Small intestine (tissue), 7 donors: Measurements from ENCODE around the gene PAX8. TPM values are rescaled to one million over a fixed set of nuclear protein-coding genes. Genes with fewer than 3 reads are reported as not detected.

Experiments used
- DNase-seq, 2 donors: peaks; one replicate each; pipeline versions ENCODE4 v3.0.0 to v3.0.0-alpha.2; 2013
- FAIRE-seq: peaks from 2 replicates; lab custom pipeline; 2012; peaks lifted over from hg19 to GRCh38; lab: Jason Lieb, UNC
- H3K27ac ChIP-seq, 3 donors: one replicate each; pipeline ENCODE4 v1.5.1; 2013; ENCODE audit warnings: low read length in 2 of 3, mild to moderate bottlenecking in 2 of 3, control low read depth in 1 of 3, inconsistent platforms in 1 of 3, low read depth in 1 of 3, moderate library complexity in 1 of 3
- H3K27me3 ChIP-seq, 3 donors: one replicate each; pipeline ENCODE4 v1.6.1; 2013; ENCODE audit warnings: low read length in 3 of 3, inconsistent platforms in 1 of 3; ENCODE audit not compliant: control insufficient read depth in 3 of 3, insufficient read depth in 3 of 3
- H3K36me3 ChIP-seq, 3 donors: one replicate each; pipeline ENCODE4 v1.6.1; 2013; ENCODE audit warnings: low read length in 3 of 3, inconsistent platforms in 1 of 3, low read depth in 1 of 3, mild to moderate bottlenecking in 1 of 3, moderate library complexity in 1 of 3; ENCODE audit not compliant: control insufficient read depth in 3 of 3, insufficient read depth in 2 of 3
- H3K4me1 ChIP-seq, 3 donors: one replicate each; pipeline ENCODE4 v1.6.1; 2013; ENCODE audit warnings: low read length in 2 of 3, inconsistent platforms in 1 of 3, low read depth in 1 of 3, mild to moderate bottlenecking in 1 of 3, moderate library complexity in 1 of 3; ENCODE audit not compliant: control insufficient read depth in 3 of 3, insufficient read depth in 2 of 3
- H3K4me3 ChIP-seq, 3 donors: one replicate each; pipeline ENCODE4 v1.5.1; 2013; ENCODE audit warnings: low read length in 3 of 3, control low read depth in 1 of 3, inconsistent platforms in 1 of 3, low read depth in 1 of 3, mild to moderate bottlenecking in 1 of 3, moderate library complexity in 1 of 3
- H3K9me3 ChIP-seq, 2 donors: one replicate each; pipeline ENCODE4 v1.6.1; 2013; ENCODE audit warnings: low read depth in 1 of 2, low read length in 1 of 2; ENCODE audit not compliant: control insufficient read depth in 2 of 2, insufficient read depth in 1 of 2
- WGBS, 3 donors: extraction: QIAGEN DNeasy Blood & Tissue Kit; methylation state at CpG; one replicate each; pipeline ENCODE4 v1.1.7; 2013; 5-methylcytosine and 5-hydroxymethylcytosine counted together
- polyA plus RNA-seq, 4 donors: library from polyadenylated mRNA; stranded (reverse) in 3 of 4; unstranded in 1 of 4; fragments of 200-250 nt in 3 of 4; fragments of 120-200 nt in 1 of 4; gene quantifications; one replicate each; pipeline versions ENCODE4 v1.2.1 to v1.2.3, GENCODE V29; 2013
- donor health status: healthy with polysubstance abuse.
- donor health status: control.
- donor health status: control.
- donor health status: Bipolar disorder and iron deficiency.
- donor health status: healthy.

PAX8 gene
- polyA plus RNA-seq, 4 donors: 0.45 to 5.5 (median 2.5) TPM

DNA sequence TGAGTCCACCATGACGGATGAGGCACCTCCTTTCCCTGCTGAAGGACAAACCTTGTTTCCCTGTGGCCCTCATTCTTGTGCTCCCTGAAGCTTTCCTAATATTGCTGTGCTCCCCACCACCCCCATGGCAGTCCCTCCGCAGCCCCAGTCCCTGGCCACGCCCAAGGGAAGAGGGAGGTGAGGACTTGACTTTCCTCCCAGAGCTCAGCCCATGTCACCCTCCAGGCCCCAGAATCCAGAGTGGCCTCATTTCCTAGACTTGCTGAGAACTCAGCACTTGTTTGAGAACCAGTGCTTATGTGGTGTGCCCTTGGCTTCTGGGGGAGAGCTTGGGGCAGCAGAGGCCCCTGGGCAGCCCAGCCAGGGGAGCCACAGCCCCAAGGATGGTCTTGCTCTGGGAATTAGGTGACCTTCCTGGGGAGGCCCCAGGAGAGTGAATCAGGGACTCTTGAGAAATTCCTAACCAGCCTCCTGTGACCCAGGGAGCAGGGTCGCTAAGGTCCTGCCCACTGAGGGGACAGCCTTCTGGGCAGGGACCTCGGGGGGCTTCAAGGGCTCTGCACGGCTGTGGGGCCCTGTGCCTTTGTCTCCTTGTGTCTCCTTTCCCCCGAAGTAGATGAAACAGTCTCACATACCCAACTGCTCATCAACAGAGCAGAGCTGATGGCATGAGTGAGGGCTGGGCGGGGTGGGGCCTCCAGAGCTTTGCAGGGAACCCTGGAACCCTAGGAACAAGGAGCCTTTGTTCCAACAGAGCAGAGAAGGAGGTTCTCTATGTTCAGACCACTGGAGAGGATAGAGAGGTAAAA lies 77.0 kb downstream of the PAX8 start:
- Histone ChIP-seq H3K9me3 (no peaks in the 10 kb centered on the region), H3K36me3 (peaks cover 0 to 50% (median under 1%) of the 10 kb centered on the region in 3 donors), H3K4me3 (no peak overlapping the region), H3K27me3 (no peaks in the 10 kb centered on the region), H3K4me1 (peaks cover 0 to 20% (median 0%) of the 10 kb centered on the region in 3 donors), H3K27ac (peak overlapping the region in 1 of 3 donors; percentile 46)
- no peak for DNase-seq
- WGBS, 3 donors: 45 to 70% (median 62%) methylated on average over 8 of the region's 8 CpGs
- no peak for FAIRE-seq

- WGBS, 3 donors: 80 to 90% (median 87%) methylated on average over 17 of the region's 17 CpGs
- Histone ChIP-seq H3K36me3 (peaks cover 0 to 54% (median 5%) of the 10 kb centered on the region in 3 donors), H3K27ac (no peak overlapping the region), H3K4me1 (peaks cover 0 to 18% (median 0%) of the 10 kb centered on the region in 3 donors), H3K27me3 (no peaks in the 10 kb centered on the region), H3K9me3 (no peaks in the 10 kb centered on the region), H3K4me3 (no peak overlapping the region)
- FAIRE-seq (no peak), DNase-seq (no peak)
These were observed 77.8 kb downstream of the PAX8 start for GRCh38 chr2:113200736-113201490.

- WGBS, 3 donors: 72 to 86% (median 81%) methylated on average over 4 of the region's 4 CpGs
- FAIRE-seq (no peak), DNase-seq (no peak)
- H3K27me3 ChIP-seq: no peaks in the 10 kb centered on the region
- no peak overlapping the region for H3K27ac ChIP-seq
- H3K4me3 ChIP-seq: peak overlapping the region in 1 of 3 donors; percentile 19
- H3K9me3 ChIP-seq: no peaks in the 10 kb centered on the region
- peaks cover 0 to 60% (median 5%) of the 10 kb centered on the region in 3 donors for H3K36me3 ChIP-seq
- peaks cover 0 to 18% (median 0%) of the 10 kb centered on the region in 3 donors for H3K4me1 ChIP-seq
These were observed 78.5 kb downstream of the PAX8 start for GRCh38 chr2:113200236-113200635.

DNA sequence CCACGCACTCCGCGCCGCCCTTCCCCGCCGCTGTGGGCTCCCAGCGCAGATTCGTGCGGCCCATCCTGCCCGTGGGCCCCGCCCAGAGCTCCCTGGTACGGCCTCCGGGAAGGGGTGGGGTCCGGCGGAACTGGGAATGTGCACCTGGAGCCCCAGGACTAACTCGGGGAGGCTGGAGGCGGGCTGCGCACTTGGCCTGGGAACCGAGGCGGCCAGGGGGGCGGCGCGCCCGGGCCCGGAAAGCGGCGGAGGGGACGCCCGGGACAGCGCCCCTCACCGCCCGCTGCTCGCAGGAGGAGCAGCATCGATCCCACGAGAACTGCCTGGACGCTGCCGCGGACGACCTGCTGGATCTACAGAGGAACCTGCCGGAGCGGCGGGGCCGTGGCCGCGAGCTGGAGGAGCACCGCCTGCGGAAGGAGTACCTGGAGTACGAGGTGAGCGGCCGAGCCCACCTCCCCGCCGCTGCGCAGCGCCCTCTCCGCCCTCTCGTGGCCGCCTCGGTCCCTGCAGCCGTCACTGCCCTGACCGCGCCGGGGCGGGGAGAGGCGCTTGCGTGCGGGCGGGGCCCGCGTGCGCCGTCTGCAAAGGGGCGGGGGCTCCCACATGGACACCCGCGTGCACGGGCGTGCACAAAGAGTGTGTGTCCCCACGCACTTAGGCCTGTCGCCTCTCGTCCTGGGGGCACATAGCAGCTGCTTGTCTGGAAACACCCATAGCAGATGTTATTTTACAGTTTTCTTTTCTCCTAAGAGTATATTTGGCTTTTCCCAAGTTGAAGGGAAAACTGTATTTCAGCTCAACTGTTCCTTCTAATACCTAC lies 79.7 kb downstream of the PAX8 start:
- peak overlapping the region; percentile 26 to 59 (median 56) for H3K4me3 ChIP-seq
- no peaks in the 10 kb centered on the region for H3K27me3 ChIP-seq
- peak overlapping the region; percentile 92 to 95 (median 94) for H3K27ac ChIP-seq
- peaks cover 0 to 18% (median 0%) of the 10 kb centered on the region in 3 donors for H3K4me1 ChIP-seq
- FAIRE-seq (no peak), DNase-seq (peak; percentile 83 to 95)
- peaks cover 5 to 56% (median 5%) of the 10 kb centered on the region in 3 donors for H3K36me3 ChIP-seq
- 8 to 16% (median 14%) methylated on average over 30 to 79 of the region's 79 CpGs for WGBS, 3 donors
- H3K9me3 ChIP-seq: no peaks in the 10 kb centered on the region

DNA sequence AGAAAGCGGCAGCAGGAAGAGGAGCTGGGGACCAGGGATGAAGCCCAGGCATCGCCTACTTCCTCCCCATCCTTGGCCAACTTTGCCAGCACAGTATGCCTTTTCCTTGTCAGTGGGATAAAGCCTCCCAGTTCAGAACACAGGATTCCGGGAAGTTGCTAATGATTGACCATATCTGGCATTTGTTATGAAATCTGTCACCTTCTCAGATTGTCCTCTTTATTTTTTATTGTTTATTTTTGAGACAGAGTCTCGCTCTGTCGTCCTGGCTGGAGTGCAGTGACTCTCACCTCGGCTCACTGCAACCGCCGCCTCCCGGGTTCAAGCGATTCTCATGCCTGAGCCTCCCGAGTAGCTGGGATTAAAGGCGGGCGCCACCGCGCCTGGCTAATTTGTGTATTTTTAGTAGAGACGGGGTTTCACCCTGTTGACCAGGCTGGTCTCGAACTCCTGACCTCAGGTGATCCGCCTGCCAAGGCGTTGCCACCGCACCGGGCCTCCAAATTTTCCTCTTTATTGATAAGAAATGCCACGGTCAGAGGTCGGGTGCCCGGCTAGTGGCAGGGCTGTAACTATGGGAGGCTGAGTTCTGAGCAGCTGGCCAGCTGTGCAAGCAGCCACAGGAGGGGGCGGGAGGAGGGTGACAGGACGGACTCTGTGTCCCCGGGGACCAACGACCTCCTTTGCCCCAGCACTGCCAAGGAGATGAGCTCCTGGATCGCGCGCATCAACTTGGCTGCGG lies 80.5 kb downstream of the PAX8 start:
- Histone ChIP-seq H3K27me3 (no peaks in the 10 kb centered on the region), H3K4me3 (peak overlapping the region in 2 of 3 donors; percentile 56 to 59), H3K36me3 (peaks cover 5 to 60% (median 5%) of the 10 kb centered on the region in 3 donors), H3K9me3 (no peaks in the 10 kb centered on the region), H3K27ac (peak overlapping the region; percentile 92 to 95 (median 94)), H3K4me1 (peaks cover 0 to 18% (median 0%) of the 10 kb centered on the region in 3 donors)
- FAIRE-seq (no peak), DNase-seq (no peak)
- 38 to 58% (median 50%) methylated on average over 31 to 32 of the region's 32 CpGs for WGBS, 3 donors

GRCh38 chr2:113197347-113198047 lies 81.2 kb downstream of the PAX8 start:
- 89 to 92% (median 91%) methylated on average over 15 to 17 of the region's 17 CpGs for WGBS, 3 donors
- no peaks in the 10 kb centered on the region for H3K9me3 ChIP-seq
- FAIRE-seq: no peak
- H3K36me3 ChIP-seq: peaks cover 5 to 61% (median 5%) of the 10 kb centered on the region in 3 donors
- DNase-seq: no peak
- H3K27ac ChIP-seq: peak overlapping the region in 1 of 3 donors; percentile 94
- peaks cover 0 to 18% (median 0%) of the 10 kb centered on the region in 3 donors for H3K4me1 ChIP-seq
- H3K4me3 ChIP-seq: no peak overlapping the region
- no peaks in the 10 kb centered on the region for H3K27me3 ChIP-seq

DNA sequence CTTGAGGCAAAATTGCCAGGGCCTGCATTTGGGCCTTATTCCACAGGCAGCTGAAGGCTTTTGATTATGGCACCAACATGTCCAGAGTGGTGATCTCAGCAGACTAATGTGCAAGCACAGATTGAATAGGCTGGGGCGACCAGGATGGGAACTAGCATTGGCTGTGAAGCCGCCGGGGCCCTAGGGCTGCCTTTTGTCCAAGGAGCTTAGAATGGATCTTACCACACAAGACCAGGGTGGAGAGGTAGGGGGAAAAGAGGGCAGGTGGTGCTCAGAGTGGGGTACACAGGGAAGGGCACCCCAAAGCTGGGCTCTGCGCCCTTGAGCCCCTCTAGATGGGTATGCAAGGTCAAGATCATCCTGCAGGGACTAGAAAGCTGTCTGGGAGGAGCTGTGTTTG lies 81.9 kb downstream of the PAX8 start:
- no peak overlapping the region for H3K27ac ChIP-seq
- no peak for DNase-seq
- WGBS, 3 donors: 92 to 95% (median 94%) methylated on average over 4 of the region's 4 CpGs
- H3K4me1 ChIP-seq: peaks cover 0 to 18% (median 0%) of the 10 kb centered on the region in 3 donors
- H3K36me3 ChIP-seq: peaks cover 5 to 59% (median 5%) of the 10 kb centered on the region in 3 donors
- no peaks in the 10 kb centered on the region for H3K9me3 ChIP-seq
- no peak for FAIRE-seq
- H3K4me3 ChIP-seq: no peak overlapping the region
- no peaks in the 10 kb centered on the region for H3K27me3 ChIP-seq
